CD4-positive, alpha-beta T cell treated with Interferon alpha-2 for 1 hour (primary cell): Measurements from ENCODE around the gene CRYZL1.
"Not testable (repeated sequence)": the region's sequence is repeated elsewhere in the genome, so short reads cannot be mapped to it uniquely, and the experiment has no call there.

Experiments
- DNase-seq, 2 donors: peaks; one replicate each; pipeline ENCODE4 v3.0.0-alpha.2; 2020 to 2022

CRYZL1 gene

GRCh38 chr21:33619726-33620125 is 21.8 kb downstream of the CRYZL1 start:
- DNase-seq: no peak

- no peak for DNase-seq
Observed at GRCh38 chr21:33618407-33618806, 23.1 kb downstream of the CRYZL1 start.

GRCh38 chr21:33617565-33617964 is 24.0 kb downstream of the CRYZL1 start:
- not testable (repeated sequence) for DNase-seq

GRCh38 chr21:33611006-33611744 is 30.4 kb downstream of the CRYZL1 start:
- no peak for DNase-seq

GRCh38 chr21:33608559-33608958 is 33.0 kb downstream of the CRYZL1 start:
- no peak for DNase-seq

GRCh38 chr21:33598051-33598450 is 43.5 kb downstream of the CRYZL1 start:
- no peak for DNase-seq

GRCh38 chr21:33588485-33589335 is 52.8 kb downstream of the CRYZL1 start, which contains the start of gene DONSON:
Gene DONSON (minus strand): TSS chr21:33588684. CDS start chr21:33588641, 43 bp downstream.
- DNase-seq: peak; percentile 85 to 91

- peak in 1 of 2 donors; percentile 4 for DNase-seq
Observed at GRCh38 chr21:33587792-33588484, 53.6 kb downstream of the CRYZL1 start.

- DNase-seq: no peak
Observed at GRCh38 chr21:33586927-33587326, 54.6 kb downstream of the CRYZL1 start.

GRCh38 chr21:33584455-33584854 is 57.1 kb downstream of the CRYZL1 start:
- no peak for DNase-seq

GRCh38 chr21:33578959-33579542 is 62.5 kb downstream of the CRYZL1 start:
- DNase-seq: no peak

GRCh38 chr21:33578214-33578613 is 63.3 kb downstream of the CRYZL1 start:
- no peak for DNase-seq

GRCh38 chr21:33576741-33577141 is 64.8 kb downstream of the CRYZL1 start:
- not testable (repeated sequence) for DNase-seq

- no peak for DNase-seq
Observed at GRCh38 chr21:33572350-33572749, 69.2 kb downstream of the CRYZL1 start.

GRCh38 chr21:33569991-33570390 is 71.5 kb downstream of the CRYZL1 start:
- DNase-seq: no peak

- no peak for DNase-seq
Observed at GRCh38 chr21:33568448-33568847, 73.1 kb downstream of the CRYZL1 start.

GRCh38 chr21:33567914-33568313 is 73.6 kb downstream of the CRYZL1 start:
- no peak for DNase-seq

- DNase-seq: no peak
Observed at GRCh38 chr21:33566514-33566913, 75.0 kb downstream of the CRYZL1 start.

- DNase-seq: no peak
Observed at GRCh38 chr21:33562389-33562788, 79.2 kb downstream of the CRYZL1 start.

GRCh38 chr21:33561373-33561772 is 80.2 kb downstream of the CRYZL1 start:
- no peak for DNase-seq

GRCh38 chr21:33560965-33561364 is 80.6 kb downstream of the CRYZL1 start:
- no peak for DNase-seq

- no peak for DNase-seq
Observed at GRCh38 chr21:33559813-33560212, 81.7 kb downstream of the CRYZL1 start.
